SK-N-MC (cell line): ENCODE data around the gene ARHGEF33.

Source experiments
- EZH2 ChIP-seq: fragments of 200-600 bp; sonication (generic); IDR thresholded peaks from one replicate; pipeline ENCODE4 v1.6.1; 2017; ENCODE audit warnings: antibody characterized with exemption
- POLR2AphosphoS5 ChIP-seq: IDR thresholded peaks from 2 replicates; pipeline ENCODE4 v1.6.1; 2012; ENCODE audit warnings: mild to moderate bottlenecking, low read depth, low read length, borderline replicate concordance

GRCh38 chr2:38934742-38935141 lies 45.1 kb downstream of the ARHGEF33 start:
- no peak for TF ChIP-seq EZH2
- no peak for TF ChIP-seq POLR2AphosphoS5
